ENCODE results near the gene RBM47. TPM values are rescaled to one million over a fixed set of nuclear protein-coding genes. Genes with fewer than 3 reads are reported as not detected.
"Not testable (repeated sequence)": the region's sequence is repeated elsewhere in the genome, so short reads cannot be mapped to it uniquely, and the experiment has no call there.

The RBM47 gene
- total and polyA plus RNA-seq, 10 of the 15 experiments (the other 5 are each of a cell fraction or from before 2014, with no cell fraction given): 7.9 to 45.0 (median 28.7) TPM

- no peak for TF ChIP-seq YBX1 (IDR thresholded peaks at IDR 0.05)
- no peak for TF ChIP-seq SREBF2 (IDR thresholded peaks at IDR 0.05; ENCODE audit: low read length)
Measured at GRCh38 chr4:40520533-40520932, 109.1 kb downstream of the RBM47 start (continued).

GRCh38 chr4:40517081-40517480 is 112.6 kb downstream of the RBM47 start:
- H2AFZ ChIP-seq (ENCODE audit: control insufficient read depth, low read depth, low read length); ATAC-seq; H3K9ac ChIP-seq (ENCODE audit: control insufficient read depth, insufficient read depth, low read length); H3K4me2 ChIP-seq (ENCODE audit: control insufficient read depth, insufficient read depth); CTCF ChIA-PET; SMC1A ChIA-PET (ENCODE audit: uncharacterized antibody, unreplicated experiment); H4K20me1 ChIP-seq (ENCODE audit: control insufficient read depth, insufficient read depth); H3K36me3 ChIP-seq (ENCODE audit: control insufficient read depth in 2 of 2, insufficient read depth in 2 of 2, low read length in 1 of 2); BruUV-seq (replicated peaks); DNase-seq (ENCODE audit: low read depth, low spot score); H3K4me3 ChIP-seq; RAD21 ChIA-PET (ENCODE audit: unreplicated experiment); FAIRE-seq; in situ Hi-C loops (cut with MboI); H3K9me3 ChIP-seq (replicated peaks; ENCODE audit: control insufficient read depth, insufficient read depth, low read length); H3K27me3 ChIP-seq (replicated peaks in 1 of 2; ENCODE audit: control insufficient read depth in 2 of 2, insufficient read depth in 2 of 2, low read length in 1 of 2): not testable (repeated sequence)
- H3K4me1 ChIP-seq (ENCODE audit: control insufficient read depth, insufficient read depth, low read length): peaks cover 37% of the 10 kb centered on the region
- 100% methylated on average over 4 of the region's 5 CpGs for WGBS (ENCODE audit: insufficient coverage, insufficient replicate concordance, low lambda C conversion rate, missing lambda C conversion rate)
- POLR2A ChIA-PET: interaction anchor here (0.6 kb wide), 1 partner anchor 24 kb away, joined by 5 read pairs; no protein-coding TSS in a partner anchor
- peaks cover 41% of the 10 kb centered on the region for H3K79me2 ChIP-seq (ENCODE audit: control insufficient read depth, insufficient read depth, low read length)
- TF ChIP-seq IKZF2 (IDR thresholded peaks at IDR 0.05): 0 out of 4 replicates have a peak, but pooled peaks of 1 of the 2 experiments have one; percentile 3
- H3K27ac ChIP-seq (ENCODE audit: control insufficient read depth, insufficient read depth): peak overlapping the region; percentile 88
- intact Hi-C loops (cut with micrococcal nuclease; ENCODE audit: unreplicated experiment): loop anchor here (5.0 kb wide), 1 partner anchor 60 kb away; no protein-coding TSS in a partner anchor

- in situ Hi-C loops (cut with MboI): no loop called here
- H3K9ac ChIP-seq (ENCODE audit: control insufficient read depth, insufficient read depth, low read length): no peak overlapping the region
- TF ChIP-seq RCOR1 (conservative IDR thresholded peaks at IDR 0.05; ENCODE audit: low read depth, low read length): no peak
- TF ChIP-seq RELB (IDR thresholded peaks at IDR 0.05; ENCODE audit: low read depth): no peak
- TF ChIP-seq WRNIP1 (IDR thresholded peaks at IDR 0.05; ENCODE audit: borderline replicate concordance, low read depth, low read length): no peak
- no peak for TF ChIP-seq YBX1 (IDR thresholded peaks at IDR 0.05)
- peak; percentile 37 for TF ChIP-seq RUNX3 (IDR thresholded peaks at IDR 0.05; ENCODE audit: low read length)
- TF ChIP-seq REST (IDR thresholded peaks at IDR 0.05; ENCODE audit: low read depth, low read length): no peak
- 0 out of 2 replicates have a peak, but pooled peaks have one; percentile 51 for TF ChIP-seq TCF3 (IDR thresholded peaks at IDR 0.05; ENCODE audit: borderline replicate concordance, insufficient read depth, low read depth, low read length)
- no peak for TF ChIP-seq RB1 (IDR thresholded peaks at IDR 0.05; ENCODE audit: borderline replicate concordance)
- no peak for TF ChIP-seq MEF2A (IDR thresholded peaks at IDR 0.05; ENCODE audit: insufficient read depth, low read depth, low read length)
Measured at GRCh38 chr4:40516651-40517050, 113.0 kb downstream of the RBM47 start.

More at GRCh38 chr4:40516651-40517050, 113.0 kb downstream of the RBM47 start:
- H3K9me3 ChIP-seq (replicated peaks; ENCODE audit: control insufficient read depth, insufficient read depth, low read length): no peaks in the 10 kb centered on the region
- H2AFZ ChIP-seq (ENCODE audit: control insufficient read depth, low read depth, low read length): no peak overlapping the region
- FAIRE-seq: no peak
- no peaks in the 10 kb centered on the region for H3K27me3 ChIP-seq (replicated peaks in 1 of 2; ENCODE audit: control insufficient read depth in 2 of 2, insufficient read depth in 2 of 2, low read length in 1 of 2)
- ChIA-PET RAD21 (ENCODE audit: unreplicated experiment) (interaction anchor here (2.4 kb wide), 1 partner anchor 41 kb away, joined by 15 read pairs; no protein-coding TSS in a partner anchor), POLR2A (no interaction called here), CTCF (no interaction called here), SMC1A (ENCODE audit: uncharacterized antibody, unreplicated experiment) (no interaction called here)
- peak overlapping the region; percentile 88 for H3K27ac ChIP-seq (ENCODE audit: control insufficient read depth, insufficient read depth)
- peaks cover 36% of the 10 kb centered on the region for H3K4me1 ChIP-seq (ENCODE audit: control insufficient read depth, insufficient read depth, low read length)
- ATAC-seq: peak; percentile 11
- intact Hi-C loops (cut with micrococcal nuclease; ENCODE audit: unreplicated experiment): loop anchor here (5.0 kb wide), 1 partner anchor 61 kb away; no protein-coding TSS in a partner anchor
- no peaks in the 10 kb centered on the region for H4K20me1 ChIP-seq (ENCODE audit: control insufficient read depth, insufficient read depth)
- H3K36me3 ChIP-seq (ENCODE audit: control insufficient read depth in 2 of 2, insufficient read depth in 2 of 2, low read length in 1 of 2): peaks cover 1 to 2% of the 10 kb centered on the region in 2 experiments; a peak in 2 of 4 replicates
- DNase-seq (ENCODE audit: low read depth, low spot score): no peak
- no TSS peak for BruUV-seq (replicated peaks)
- H3K4me3 ChIP-seq: peak overlapping the region; percentile 0; the same call in 1 of the 2 replicates
- 8% methylated on average over 4 of the region's 4 CpGs for WGBS (ENCODE audit: insufficient coverage, insufficient replicate concordance, low lambda C conversion rate, missing lambda C conversion rate)
- H3K4me2 ChIP-seq (ENCODE audit: control insufficient read depth, insufficient read depth): peak overlapping the region; percentile 46; the same call in 1 of the 2 replicates
- peaks cover 41% of the 10 kb centered on the region for H3K79me2 ChIP-seq (ENCODE audit: control insufficient read depth, insufficient read depth, low read length)

All from GM12878 (cell line).